ENCODE results near the gene SLC35E1.

- no peak for TF ChIP-seq CTCF (conservative IDR thresholded peaks at IDR 0.05)
- TF ChIP-seq EZH2 (IDR thresholded peaks at IDR 0.05; ENCODE audit: low read depth) = no peak
Measured at GRCh38 chr19:16619457-16619856, 47.2 kb upstream of the SLC35E1 start.
